Measurements from ENCODE around the gene KDF1.

DNA sequence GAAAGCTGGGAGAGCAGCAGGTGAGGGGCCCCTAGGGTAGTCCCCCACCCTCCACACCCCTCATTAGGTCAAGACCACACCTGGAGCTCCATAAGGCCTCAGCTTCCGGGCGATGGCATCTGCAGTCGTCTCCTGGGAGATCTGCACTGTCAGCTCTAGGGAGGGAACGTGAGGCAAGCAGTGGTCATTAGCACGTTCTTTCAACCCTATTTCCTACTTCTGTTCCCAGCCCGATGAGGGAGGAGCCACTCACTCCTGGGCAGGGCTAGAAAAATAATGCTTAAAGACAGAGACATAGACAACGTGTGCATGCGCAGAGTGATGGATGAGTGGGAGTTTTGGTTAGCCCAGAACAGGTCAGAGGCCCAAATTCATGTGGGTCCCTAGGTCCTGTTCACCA lies 9.7 kb downstream of the KDF1 start:
- TF ChIP-seq CTCF (conservative IDR thresholded peaks at IDR 0.05; ENCODE audit: low read length) (no peak), EZH2phosphoT487 (IDR thresholded peaks at IDR 0.05; ENCODE audit: borderline replicate concordance, low read depth, low read length) (no peak)
